ENCODE measurements around the gene SLC6A19.

Gene SLC6A19

DNA sequence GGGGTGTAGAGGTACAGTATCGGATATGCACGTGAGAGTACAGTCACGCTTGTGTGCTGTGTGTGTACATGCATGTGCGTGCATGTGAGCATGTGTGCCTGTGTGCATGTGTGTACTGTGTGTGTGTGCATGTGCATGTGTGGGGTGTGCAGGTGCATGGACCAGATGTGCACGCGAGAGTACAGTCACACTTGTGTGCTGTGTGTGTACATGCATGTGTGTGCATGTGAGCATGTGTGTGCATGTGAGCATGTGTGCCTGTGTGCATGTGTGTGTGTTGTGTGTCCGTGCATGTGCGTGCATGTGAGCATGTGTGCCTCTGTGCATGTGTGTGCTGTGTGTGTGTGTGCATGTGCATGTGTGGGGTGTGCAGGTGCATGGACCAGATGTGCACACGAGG lies 10.3 kb downstream of the SLC6A19 start:
- H3K9me3 Mint-ChIP-seq, result peaks cover 6 to 8% of the 10 kb centered on the region in 2 donors
- H3K4me1 Mint-ChIP-seq, result peaks cover 5% of the 10 kb centered on the region in 2 donors
- H3K27me3 Mint-ChIP-seq, result peaks cover 0 to 5% of the 10 kb centered on the region in 2 donors
- H3K27ac Mint-ChIP-seq, result no peak overlapping the region
- DNase-seq (no peak), ATAC-seq (replicated peaks) (no peak)
- no peak overlapping the region for H3K4me3 Mint-ChIP-seq
- H3K36me3 Mint-ChIP-seq, result no peaks in the 10 kb centered on the region

DNA sequence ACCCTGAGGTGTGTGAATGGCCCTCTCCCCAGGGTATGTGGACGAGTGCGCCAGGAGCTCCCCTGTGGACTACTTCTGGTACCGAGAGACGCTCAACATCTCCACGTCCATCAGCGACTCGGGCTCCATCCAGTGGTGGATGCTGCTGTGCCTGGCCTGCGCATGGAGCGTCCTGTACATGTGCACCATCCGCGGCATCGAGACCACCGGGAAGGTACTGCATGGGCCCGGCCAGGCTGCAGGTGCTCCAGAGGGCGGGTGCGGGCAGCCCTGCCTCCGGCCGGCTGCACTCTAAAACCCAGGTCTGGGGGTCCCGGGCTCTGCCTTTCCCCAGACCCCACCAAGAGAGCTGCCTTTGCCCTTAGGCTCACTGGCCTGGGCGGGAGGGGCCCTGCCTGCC lies 10.9 kb downstream of the SLC6A19 start:
- H3K4me1 Mint-ChIP-seq, result peaks cover 5% of the 10 kb centered on the region in 2 donors
- DNase-seq, result no peak
- peaks cover 6 to 8% of the 10 kb centered on the region in 2 donors for H3K9me3 Mint-ChIP-seq
- no peak overlapping the region for H3K27ac Mint-ChIP-seq
- H3K4me3 Mint-ChIP-seq, result no peak overlapping the region
- no peaks in the 10 kb centered on the region for H3K36me3 Mint-ChIP-seq
- H3K27me3 Mint-ChIP-seq, result peaks cover 0 to 5% of the 10 kb centered on the region in 2 donors
- ATAC-seq (replicated peaks), result no peak

DNA sequence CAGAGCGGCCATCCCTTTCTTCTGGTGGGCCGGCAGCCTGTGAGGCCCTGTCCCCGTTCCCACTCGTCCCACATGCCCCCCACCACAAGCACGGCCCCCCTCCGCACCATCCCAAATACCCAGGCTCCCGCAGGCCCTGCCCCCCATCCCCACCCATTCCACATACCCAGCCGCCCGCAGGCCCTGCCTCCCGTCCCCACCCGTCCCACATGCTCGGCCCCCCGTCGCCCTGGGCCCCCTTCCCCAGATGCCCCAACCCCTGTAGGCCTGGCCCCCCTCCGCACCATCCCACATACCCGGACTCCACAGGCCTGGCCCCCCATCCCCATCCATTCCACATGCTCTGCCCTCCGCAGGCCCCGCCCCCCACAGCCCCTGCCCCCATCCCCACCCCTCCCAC lies 11.5 kb downstream of the SLC6A19 start:
- H3K9me3 Mint-ChIP-seq, result peaks cover 6 to 8% of the 10 kb centered on the region in 2 donors
- peaks cover 0 to 5% of the 10 kb centered on the region in 2 donors for H3K27me3 Mint-ChIP-seq
- no peaks in the 10 kb centered on the region for H3K36me3 Mint-ChIP-seq
- DNase-seq (no peak), ATAC-seq (replicated peaks) (no peak)
- H3K27ac Mint-ChIP-seq, result no peak overlapping the region
- no peak overlapping the region for H3K4me3 Mint-ChIP-seq
- H3K4me1 Mint-ChIP-seq, result peaks cover 5% of the 10 kb centered on the region in 2 donors

DNA sequence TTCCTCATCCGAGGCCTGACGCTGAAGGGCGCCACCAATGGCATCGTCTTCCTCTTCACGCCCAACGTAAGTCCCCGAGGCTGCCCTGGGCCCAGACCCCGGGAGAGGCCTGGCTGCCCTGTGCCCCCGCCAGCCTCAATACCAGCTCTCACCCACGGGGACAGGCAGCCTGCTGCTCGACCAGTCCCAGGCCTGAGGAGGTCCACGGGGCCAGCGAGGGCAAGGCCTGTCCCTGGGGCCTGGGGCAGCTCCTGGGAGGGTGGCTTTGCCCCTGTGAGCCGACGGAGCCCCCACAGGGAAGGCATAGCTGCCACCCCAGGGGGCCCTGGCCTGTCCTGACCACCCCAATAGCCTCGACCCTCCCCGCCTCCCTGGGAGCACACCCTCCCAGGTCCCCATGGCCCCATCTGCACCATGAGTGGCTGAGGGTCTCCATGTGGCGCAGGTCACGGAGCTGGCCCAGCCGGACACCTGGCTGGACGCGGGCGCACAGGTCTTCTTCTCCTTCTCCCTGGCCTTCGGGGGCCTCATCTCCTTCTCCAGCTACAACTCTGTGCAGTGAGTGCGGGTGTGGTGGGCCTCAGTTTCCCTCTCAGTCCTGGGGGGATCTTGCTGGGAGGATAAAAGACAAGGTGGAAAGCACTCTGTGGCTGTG lies 12.2 kb downstream of the SLC6A19 start:
- Mint-ChIP-seq H3K27me3 (peaks cover 2 to 8% of the 10 kb centered on the region in 2 donors), H3K4me1 (peaks cover 5% of the 10 kb centered on the region in 2 donors), H3K27ac (no peak overlapping the region), H3K9me3 (peaks cover 6 to 8% of the 10 kb centered on the region in 2 donors), H3K4me3 (no peak overlapping the region), H3K36me3 (no peaks in the 10 kb centered on the region)
- DNase-seq (no peak), ATAC-seq (replicated peaks) (no peak)

DNA sequence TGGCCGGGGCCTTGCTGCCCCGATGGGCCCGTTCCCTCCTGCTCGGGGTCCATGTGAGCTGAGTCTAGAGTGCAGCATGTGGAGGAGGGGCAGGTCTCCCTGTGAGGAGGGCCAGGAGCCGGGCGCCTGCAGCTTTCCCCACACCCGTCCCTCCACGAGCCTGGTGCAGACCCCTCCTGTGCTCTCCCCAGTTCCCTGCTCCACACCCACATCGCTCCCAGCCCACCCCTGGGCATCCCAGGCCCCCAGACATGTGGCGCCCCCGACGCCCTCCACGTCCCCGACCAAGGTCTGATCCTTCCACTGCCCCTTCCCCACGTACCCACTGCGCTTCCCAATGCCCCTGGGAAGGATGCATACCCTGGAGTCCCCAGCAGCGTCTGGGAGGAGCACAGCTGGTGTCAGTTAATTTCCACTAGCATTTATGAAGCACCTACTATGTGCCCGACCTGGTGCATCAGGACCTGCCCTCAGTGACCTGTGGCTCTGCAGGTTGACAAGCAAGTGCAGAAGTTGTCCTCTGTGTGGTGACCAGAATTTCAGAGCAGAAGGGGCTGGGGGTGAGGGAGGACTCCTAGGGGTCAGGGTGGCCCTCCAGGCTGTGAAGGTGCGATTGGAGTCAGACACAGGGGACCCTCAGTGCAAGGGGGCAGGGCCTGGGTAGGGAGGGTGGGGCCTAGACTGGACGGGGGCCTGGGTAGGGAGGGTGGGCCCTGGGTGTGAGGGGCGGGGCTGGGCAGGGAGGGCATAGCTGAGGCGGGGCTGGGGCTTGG lies 13.0 kb downstream of the SLC6A19 start:
- Mint-ChIP-seq H3K9me3 (peaks cover 6 to 8% of the 10 kb centered on the region in 2 donors), H3K36me3 (no peaks in the 10 kb centered on the region)
- DNase-seq, result no peak

DNA sequence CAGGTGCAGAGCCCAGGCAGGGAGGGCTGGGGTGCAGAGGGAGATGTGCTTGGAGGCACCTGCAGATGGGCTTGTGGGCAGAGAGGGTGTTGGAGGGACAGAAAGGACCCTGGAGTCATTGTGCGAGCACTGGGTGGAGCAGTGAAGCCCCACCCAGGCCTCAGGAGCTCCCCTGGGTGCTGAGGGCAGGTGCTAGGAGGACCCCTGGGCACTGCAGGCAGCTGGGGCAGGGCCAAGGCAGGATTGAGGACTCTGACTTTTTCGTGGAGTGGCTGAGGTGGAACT lies 13.5 kb downstream of the SLC6A19 start:
- Mint-ChIP-seq H3K36me3 (no peaks in the 10 kb centered on the region), H3K27me3 (peaks cover 6 to 12% of the 10 kb centered on the region in 2 donors), H3K4me3 (no peak overlapping the region), H3K9me3 (peaks cover 6 to 8% of the 10 kb centered on the region in 2 donors), H3K27ac (no peak overlapping the region), H3K4me1 (peaks cover 5% of the 10 kb centered on the region in 2 donors)
- DNase-seq (no peak), ATAC-seq (replicated peaks) (peak in 1 of 2 donors; percentile 20)

More for the DNA sequence above, 13.0 kb downstream of the SLC6A19 start:
- no peak for ATAC-seq (replicated peaks)
- peaks cover 6 to 12% of the 10 kb centered on the region in 2 donors for H3K27me3 Mint-ChIP-seq
- H3K27ac Mint-ChIP-seq, result no peak overlapping the region
- H3K4me3 Mint-ChIP-seq, result no peak overlapping the region
- H3K4me1 Mint-ChIP-seq, result peaks cover 5% of the 10 kb centered on the region in 2 donors

- Mint-ChIP-seq H3K4me3 (no peak overlapping the region), H3K36me3 (no peaks in the 10 kb centered on the region), H3K9me3 (peaks cover 6 to 8% of the 10 kb centered on the region in 2 donors), H3K4me1 (peaks cover 5% of the 10 kb centered on the region in 2 donors), H3K27me3 (peaks cover 6 to 12% of the 10 kb centered on the region in 2 donors), H3K27ac (no peak overlapping the region)
- ATAC-seq (replicated peaks) (no peak), DNase-seq (no peak)
These were observed 14.1 kb downstream of the SLC6A19 start for GRCh38 chr5:1215320-1216096.

- H3K36me3 Mint-ChIP-seq, result no peaks in the 10 kb centered on the region
- H3K9me3 Mint-ChIP-seq, result peaks cover 6% of the 10 kb centered on the region in 2 donors
- no peak for DNase-seq
- peaks cover 5% of the 10 kb centered on the region in 2 donors for H3K4me1 Mint-ChIP-seq
- no peak overlapping the region for H3K27ac Mint-ChIP-seq
- ATAC-seq (replicated peaks), result no peak
- peaks cover 6 to 12% of the 10 kb centered on the region in 2 donors for H3K27me3 Mint-ChIP-seq
- no peak overlapping the region for H3K4me3 Mint-ChIP-seq
These were observed 15.0 kb downstream of the SLC6A19 start for GRCh38 chr5:1216211-1216917.

DNA sequence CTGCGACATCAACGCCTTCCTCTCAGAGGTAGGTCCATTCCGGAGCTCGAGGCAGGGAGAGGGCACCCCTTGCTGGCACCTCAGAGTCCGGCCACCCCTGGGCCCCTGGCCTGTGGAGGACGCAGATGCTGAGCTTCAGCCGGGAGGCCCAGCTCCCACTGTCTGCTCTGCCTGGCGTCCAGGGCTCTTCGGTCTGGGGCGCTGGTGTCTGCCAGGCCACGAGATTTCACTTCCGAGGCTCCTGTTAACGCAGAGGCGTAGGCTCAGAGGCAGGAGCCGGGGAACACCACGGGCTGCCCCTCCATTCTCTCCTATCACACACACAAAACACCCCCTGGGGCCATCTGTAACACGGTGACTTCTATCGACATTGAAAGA lies 15.5 kb downstream of the SLC6A19 start:
- peaks cover 4% of the 10 kb centered on the region in 2 donors for H3K9me3 Mint-ChIP-seq
- H3K36me3 Mint-ChIP-seq, result no peaks in the 10 kb centered on the region
- no peak for ATAC-seq (replicated peaks)
- no peak overlapping the region for H3K4me3 Mint-ChIP-seq
- H3K27ac Mint-ChIP-seq, result no peak overlapping the region
- peaks cover 6 to 12% of the 10 kb centered on the region in 2 donors for H3K27me3 Mint-ChIP-seq
- DNase-seq, result no peak
- peaks cover 5% of the 10 kb centered on the region in 2 donors for H3K4me1 Mint-ChIP-seq

DNA sequence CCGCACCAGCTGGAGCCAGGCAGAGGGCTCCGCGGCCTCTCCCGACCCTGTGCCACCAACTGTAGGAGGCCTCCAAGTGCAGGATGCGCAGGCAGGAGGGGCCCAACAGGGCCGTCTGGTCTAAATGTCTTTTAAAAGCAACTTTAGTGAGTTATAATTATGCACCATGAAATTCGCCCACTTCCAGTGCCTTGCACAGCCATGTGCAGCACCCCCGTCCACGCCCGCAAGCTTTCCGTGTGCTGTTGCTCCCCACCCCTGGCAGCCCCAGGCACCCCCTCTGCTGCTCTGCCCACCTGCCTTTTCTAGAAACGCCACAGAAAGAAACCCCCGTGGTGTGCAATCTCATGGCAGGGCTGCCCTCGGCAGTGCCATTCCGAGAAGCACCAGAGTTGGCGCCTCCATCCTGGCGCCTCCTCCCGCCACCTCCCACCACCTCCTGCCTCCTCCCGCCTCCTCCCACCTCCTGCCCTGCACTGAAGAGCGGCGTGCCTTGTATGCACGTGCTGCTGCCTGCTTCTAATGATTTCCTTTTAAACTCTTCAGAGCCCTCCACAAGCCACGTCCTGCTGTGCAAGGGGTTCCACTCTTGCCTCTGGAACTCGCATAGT lies 16.3 kb downstream of the SLC6A19 start:
- ATAC-seq (replicated peaks) (no peak), DNase-seq (no peak)
- no peak overlapping the region for H3K4me3 Mint-ChIP-seq
- peaks cover 6 to 12% of the 10 kb centered on the region in 2 donors for H3K27me3 Mint-ChIP-seq
- H3K4me1 Mint-ChIP-seq, result peaks cover 3 to 5% of the 10 kb centered on the region in 2 donors
- H3K9me3 Mint-ChIP-seq, result peaks cover 4% of the 10 kb centered on the region in 2 donors
- no peak overlapping the region for H3K27ac Mint-ChIP-seq
- H3K36me3 Mint-ChIP-seq, result no peaks in the 10 kb centered on the region

DNA sequence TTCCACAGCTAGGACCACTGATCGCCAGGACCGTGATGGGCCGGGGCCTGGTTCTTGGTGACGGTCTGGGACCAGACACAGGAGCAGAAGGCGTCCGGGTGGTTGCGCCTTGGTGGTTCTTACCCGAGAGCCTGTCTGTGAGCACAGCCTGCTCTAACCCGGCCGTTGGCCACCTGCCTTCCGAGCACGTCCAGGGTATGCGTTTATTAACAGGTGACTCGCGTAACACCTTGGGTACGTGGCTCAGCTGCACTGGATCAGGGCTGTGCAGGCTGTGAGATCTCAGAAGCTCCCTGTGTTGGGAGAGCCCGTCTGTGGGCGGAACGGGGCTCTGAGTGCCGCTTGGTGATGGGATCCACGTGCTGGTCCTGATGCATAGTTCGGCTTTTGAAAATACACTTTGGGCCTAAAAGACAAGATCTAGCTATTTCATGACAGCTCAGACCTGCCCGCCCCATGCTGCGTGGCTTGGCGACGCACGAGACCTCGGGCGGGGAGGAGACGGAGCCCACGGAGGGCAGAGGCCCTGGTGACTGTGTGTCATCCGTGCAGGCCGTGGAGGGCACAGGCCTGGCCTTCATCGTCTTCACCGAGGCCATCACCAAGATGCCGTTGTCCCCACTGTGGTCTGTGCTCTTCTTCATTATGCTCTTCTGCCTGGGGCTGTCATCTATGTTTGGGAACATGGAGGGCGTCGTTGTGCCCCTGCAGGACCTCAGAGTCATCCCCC lies 17.1 kb downstream of the SLC6A19 start:
- Mint-ChIP-seq H3K27me3 (peaks cover 6 to 12% of the 10 kb centered on the region in 2 donors), H3K36me3 (no peaks in the 10 kb centered on the region), H3K4me3 (no peak overlapping the region), H3K27ac (no peak overlapping the region), H3K4me1 (peaks cover 3 to 5% of the 10 kb centered on the region in 2 donors), H3K9me3 (peaks cover 4% of the 10 kb centered on the region in 2 donors)
- no peak for DNase-seq
- no peak for ATAC-seq (replicated peaks)

DNA sequence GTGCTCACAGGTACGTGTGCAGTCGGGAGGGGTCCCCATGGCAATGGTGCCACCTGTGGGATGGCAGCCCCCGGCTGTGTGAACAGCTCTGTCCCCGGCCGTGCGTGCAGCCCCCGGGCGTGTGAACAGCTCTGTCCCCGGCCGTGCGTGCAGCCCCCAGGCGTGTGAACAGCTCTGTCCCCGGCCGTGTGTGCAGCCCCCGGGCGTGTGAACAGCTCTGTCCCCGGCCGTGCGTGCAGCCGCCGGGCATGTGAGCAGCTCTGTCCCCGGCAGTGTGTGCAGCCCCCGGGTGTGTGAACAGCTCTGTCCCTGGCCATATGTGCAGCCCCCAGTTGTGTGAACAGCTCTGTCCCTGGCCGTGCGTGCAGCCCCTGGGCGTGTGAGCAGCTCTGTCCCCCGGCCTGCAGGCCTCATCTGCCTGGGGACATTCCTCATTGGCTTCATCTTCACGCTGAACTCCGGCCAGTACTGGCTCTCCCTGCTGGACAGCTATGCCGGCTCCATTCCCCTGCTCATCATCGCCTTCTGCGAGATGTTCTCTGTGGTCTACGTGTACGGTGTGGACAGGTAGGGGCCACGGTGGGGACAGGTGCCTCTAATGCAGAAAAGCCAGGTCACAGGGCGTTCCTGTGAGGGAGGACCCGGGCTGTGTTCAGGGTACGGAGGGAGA lies 17.8 kb downstream of the SLC6A19 start:
- H3K27ac Mint-ChIP-seq, result no peak overlapping the region
- ATAC-seq (replicated peaks) (no peak), DNase-seq (no peak)
- H3K4me3 Mint-ChIP-seq, result no peak overlapping the region
- H3K27me3 Mint-ChIP-seq, result peaks cover 6 to 12% of the 10 kb centered on the region in 2 donors
- H3K4me1 Mint-ChIP-seq, result peaks cover 3 to 5% of the 10 kb centered on the region in 2 donors
- no peaks in the 10 kb centered on the region for H3K36me3 Mint-ChIP-seq
- peaks cover 4% of the 10 kb centered on the region in 2 donors for H3K9me3 Mint-ChIP-seq

DNA sequence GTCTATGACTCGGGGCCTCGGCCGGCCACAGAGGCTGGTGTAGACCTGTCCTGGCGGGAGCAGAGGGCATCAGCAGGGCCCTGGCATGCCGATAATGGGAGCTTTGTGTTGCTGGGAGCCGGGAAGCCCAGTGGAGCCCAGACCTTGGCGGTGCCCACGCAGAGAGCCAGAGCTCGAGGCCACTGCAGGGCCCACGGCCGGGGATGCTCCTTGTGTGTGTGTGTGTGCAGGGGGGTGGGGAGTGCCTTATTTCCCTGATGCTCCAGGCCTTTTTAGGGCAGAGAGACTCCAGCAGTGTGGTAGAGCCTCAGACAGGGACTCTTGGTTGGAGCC lies 18.3 kb downstream of the SLC6A19 start:
- peaks cover 3 to 5% of the 10 kb centered on the region in 2 donors for H3K4me1 Mint-ChIP-seq
- no peak overlapping the region for H3K4me3 Mint-ChIP-seq
- DNase-seq (no peak), ATAC-seq (replicated peaks) (no peak)
- no peaks in the 10 kb centered on the region for H3K36me3 Mint-ChIP-seq
- no peak overlapping the region for H3K27ac Mint-ChIP-seq
- H3K9me3 Mint-ChIP-seq, result peaks cover 4% of the 10 kb centered on the region in 2 donors
- peaks cover 6 to 12% of the 10 kb centered on the region in 2 donors for H3K27me3 Mint-ChIP-seq

Measured in stimulated activated naive B cell treated with anti-CD40 and anti-IgM and Interleukin-4, amounts not matched to agents 10 μg/mL and 1 μg/mL and 100 μg/mL, for 72 hours (primary cell).